H4 (cell line): ENCODE results near the gene THPO. TPM values are rescaled to one million over a fixed set of nuclear protein-coding genes. Genes with fewer than 3 reads are reported as not detected.

Source experiments
- DNase-seq: peaks from one replicate; pipeline ENCODE4 v3.0.0-alpha.2; 2015; ENCODE audit warnings: low spot score
- total RNA-seq: library from RNA; depleted of rRNA; stranded (reverse); fragments of >200 nt; shearing (Covaris generic); gene quantifications from 2 replicates; pipeline ENCODE4 v1.2.3, GENCODE V29; 2014

THPO gene
- total RNA-seq, 1 experiment from 2014 or later: 0.74 TPM

DNA sequence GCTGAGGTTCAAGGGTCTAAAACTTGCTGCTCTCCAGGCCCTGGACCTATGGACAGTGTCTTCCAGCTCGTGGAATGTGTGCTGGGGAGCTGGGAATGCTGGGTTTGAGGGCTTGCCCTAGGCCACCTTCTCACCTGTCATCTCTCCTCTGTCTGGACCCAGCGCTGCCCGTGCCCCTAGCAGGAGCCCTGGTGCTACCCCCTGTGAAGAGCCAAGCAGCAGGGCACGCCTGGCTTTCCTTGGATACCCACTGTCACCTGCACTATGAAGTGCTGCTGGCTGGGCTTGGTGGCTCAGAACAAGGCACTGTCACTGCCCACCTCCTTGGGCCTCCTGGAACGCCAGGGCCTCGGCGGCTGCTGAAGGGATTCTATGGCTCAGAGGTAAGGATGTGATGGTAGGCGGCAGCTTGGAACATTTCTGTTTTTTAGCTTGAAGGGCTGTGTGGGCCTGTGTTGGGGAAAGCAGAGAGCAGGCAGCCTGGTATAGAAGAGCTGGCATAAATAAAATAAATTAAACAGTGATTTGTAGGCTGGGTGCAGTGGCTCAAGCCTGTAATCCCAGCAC lies 6.9 kb upstream of the THPO start:
- no peak for DNase-seq

DNA sequence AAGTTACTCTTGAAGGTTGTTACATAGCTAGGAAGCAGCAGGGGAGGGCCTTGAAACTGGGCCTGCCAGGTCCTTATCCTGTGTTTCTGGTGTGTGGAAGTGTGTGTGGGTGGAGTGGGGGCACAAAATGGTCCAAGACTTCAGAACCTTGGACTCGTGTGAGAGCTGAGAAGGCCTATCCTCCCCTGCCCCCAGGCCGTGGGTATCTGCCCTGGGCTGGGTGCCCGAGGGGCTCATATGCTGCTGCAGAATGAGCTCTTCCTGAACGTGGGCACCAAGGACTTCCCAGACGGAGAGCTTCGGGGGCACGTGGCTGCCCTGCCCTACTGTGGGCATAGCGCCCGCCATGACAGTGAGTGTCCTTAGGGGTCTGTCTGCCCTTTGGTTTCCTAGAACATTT lies 6.3 kb upstream of the THPO start:
- DNase-seq: no peak

DNA sequence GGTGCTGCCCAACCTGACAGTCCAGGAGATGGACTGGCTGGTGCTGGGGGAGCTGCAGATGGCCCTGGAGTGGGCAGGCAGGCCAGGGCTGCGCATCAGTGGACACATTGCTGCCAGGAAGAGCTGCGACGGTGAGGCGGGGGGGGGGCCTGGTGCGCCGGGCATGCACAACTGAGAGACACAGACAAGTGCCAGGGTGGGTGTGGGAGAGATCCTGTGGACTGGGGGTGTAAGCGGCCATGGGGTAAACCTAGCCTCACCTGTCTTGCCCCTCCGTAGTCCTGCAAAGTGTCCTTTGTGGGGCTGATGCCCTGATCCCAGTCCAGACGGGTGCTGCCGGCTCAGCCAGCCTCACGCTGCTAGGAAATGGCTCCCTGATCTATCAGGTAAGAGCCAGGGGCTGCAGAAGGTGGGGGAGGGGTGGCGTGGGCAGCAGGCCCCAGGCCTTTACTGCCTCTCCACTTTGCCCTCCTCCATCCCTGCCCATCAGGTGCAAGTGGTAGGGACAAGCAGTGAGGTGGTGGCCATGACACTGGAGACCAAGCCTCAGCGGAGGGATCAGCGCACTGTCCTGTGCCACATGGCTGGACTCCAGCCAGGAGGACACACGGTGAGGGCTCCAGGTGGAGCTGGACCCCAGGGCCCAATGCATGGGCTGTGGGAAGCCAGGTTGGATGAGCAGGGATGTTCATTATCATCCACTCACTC lies 5.2 kb upstream of the THPO start:
- DNase-seq: no peak

DNA sequence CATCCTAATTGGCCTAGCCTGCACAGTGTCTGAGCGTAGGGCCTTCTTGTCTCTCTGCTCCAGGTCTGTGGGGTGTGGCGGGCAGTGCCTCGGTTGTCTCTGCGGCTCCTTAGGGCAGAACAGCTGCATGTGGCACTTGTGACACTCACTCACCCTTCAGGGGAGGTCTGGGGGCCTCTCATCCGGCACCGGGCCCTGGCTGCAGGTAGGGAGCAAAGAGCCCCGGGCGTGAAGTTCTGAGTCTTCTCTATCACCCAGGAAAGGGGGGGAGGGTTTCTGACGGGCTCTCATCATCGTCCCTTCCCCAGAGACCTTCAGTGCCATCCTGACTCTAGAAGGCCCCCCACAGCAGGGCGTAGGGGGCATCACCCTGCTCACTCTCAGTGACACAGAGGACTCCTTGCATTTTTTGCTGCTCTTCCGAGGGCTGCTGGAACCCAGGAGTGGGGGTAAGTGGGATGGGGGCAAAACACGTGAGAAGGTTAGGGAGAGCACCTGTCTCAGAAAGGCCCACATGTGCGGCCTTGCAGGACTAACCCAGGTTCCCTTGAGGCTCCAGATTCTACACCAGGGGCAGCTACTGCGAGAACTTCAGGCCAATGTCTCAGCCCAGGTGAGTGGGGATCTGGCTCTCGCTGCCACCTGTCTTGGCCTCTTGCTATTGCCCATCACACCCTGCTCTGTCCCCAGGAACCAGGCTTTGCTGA lies 4.5 kb upstream of the THPO start:
- no peak for DNase-seq

DNA sequence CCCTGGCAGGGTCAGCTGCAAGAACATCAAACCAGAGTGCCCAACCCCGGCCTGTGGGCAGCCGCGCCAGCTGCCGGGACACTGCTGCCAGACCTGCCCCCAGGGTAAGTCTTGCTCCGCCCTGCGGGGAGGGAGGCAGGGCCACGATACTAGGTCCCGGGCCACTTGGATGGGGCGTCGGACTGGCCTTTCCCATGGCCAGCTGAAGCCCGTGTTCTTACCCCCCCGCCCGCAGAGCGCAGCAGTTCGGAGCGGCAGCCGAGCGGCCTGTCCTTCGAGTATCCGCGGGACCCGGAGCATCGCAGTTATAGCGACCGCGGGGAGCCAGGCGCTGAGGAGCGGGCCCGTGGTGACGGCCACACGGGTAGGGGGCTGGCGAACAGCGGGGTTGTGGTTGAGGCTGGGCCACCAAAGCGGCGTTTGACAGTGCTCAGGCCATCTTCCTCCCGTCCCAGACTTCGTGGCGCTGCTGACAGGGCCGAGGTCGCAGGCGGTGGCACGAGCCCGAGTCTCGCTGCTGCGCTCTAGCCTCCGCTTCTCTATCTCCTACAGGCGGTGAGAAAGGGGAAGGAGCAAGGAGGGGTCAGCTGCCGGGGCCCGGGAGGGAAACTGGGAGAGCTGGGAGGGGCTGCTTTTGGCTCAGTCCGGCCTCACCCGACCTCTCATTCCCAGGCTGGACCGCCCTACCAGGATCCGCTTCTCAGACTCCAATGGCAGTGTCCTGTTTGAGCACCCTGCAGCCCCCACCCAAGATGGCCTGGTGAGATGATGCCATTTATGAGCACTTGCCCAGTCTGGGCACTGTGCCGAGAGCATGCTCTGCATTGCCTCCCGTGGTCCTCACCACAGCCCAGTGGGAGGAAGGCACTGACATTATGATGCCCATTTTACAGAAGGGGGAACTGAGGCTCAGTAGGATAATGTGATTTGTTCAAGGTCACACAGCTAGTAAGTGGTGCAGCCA lies 3.5 kb upstream of the THPO start:
- no peak for DNase-seq

DNA sequence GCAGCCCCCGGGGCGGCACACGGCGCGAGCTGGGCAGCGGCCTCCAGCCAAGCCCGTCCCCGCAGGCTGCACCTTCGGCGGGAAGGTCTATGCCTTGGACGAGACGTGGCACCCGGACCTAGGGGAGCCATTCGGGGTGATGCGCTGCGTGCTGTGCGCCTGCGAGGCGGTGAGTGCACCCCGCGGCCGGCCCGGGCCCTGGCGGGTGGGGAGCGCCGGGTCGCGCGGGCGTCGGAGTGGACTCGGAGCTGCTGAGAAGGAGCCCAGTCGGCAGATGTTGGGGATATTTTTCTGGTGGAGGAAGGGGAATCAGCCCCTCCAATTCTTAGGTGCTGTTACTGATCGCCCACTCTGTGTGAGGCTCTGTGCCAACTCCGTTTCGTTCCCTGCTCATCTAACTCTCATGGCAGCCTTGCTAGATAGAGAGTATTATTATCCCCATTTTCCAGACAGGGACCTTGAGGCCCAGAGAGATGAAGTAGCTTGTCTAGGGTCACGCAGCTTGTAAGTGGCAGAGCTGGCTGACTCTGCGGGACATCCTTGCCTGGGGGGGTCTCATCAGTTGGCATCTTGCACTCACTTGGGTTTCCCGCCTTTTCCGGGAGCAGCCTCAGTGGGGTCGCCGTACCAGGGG lies 2.7 kb upstream of the THPO start:
- DNase-seq: no peak

DNA sequence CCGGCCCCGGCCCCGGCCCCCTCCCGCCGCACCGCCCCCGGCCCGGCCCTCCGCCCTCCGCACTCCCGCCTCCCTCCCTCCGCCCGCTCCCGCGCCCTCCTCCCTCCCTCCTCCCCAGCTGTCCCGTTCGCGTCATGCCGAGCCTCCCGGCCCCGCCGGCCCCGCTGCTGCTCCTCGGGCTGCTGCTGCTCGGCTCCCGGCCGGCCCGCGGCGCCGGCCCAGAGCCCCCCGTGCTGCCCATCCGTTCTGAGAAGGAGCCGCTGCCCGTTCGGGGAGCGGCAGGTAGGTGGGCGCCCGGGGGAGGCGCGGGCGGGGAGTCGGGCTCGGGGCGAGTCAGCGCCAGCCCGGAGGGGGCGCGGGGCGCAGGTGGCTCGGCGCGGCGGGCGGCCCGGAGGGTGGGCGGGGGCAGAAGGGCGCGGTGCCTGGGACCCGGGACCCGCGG lies 2.2 kb upstream of the THPO start:
- DNase-seq: no peak

DNA sequence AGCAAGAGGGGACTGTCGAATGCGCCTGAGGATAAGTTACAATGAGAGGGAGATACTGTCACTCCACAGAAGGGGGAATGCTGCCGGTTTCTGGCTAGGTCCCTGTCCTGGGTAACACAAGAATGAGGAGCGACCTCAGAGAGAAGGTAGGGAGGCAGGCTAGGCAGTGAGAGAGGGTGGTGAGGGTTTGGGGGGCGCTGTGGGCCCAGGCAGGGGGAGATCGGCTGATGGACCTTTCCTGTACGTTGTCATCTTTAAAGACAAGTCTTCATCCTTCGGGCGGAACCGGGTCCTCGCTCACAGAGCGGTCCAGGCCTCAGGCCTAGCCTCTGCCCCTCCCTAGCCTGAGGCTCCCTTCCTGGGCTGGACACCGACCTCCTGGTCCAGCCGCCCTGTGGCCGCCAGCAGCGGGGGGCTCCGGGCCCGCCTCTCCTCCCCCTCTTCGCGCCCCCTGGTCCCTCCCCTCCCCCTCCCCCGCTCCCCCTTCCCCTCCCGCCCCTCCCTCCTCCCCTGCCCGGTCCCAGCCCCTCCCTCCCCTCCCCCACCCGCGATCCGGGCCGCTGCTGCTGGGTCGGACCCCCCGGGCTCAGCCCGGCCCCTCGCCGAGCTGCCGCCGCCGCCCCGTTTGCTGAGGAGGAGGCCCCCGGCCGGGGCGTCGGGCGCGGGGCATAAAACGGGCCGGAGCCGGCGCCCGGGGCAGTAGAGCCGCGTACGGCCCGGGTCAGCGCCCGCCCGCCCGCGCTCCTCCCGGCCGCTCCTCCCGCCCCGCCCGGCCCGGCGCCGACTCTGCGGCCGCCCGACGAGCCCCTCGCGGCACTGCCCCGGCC lies 1.6 kb upstream of the THPO start, which contains the start of gene CHRD:
Gene CHRD (plus strand): TSS at position 697 of the 827 bp plus-strand sequence. CDS start 265 bp downstream, outside the sequence.
- no peak for DNase-seq

DNA sequence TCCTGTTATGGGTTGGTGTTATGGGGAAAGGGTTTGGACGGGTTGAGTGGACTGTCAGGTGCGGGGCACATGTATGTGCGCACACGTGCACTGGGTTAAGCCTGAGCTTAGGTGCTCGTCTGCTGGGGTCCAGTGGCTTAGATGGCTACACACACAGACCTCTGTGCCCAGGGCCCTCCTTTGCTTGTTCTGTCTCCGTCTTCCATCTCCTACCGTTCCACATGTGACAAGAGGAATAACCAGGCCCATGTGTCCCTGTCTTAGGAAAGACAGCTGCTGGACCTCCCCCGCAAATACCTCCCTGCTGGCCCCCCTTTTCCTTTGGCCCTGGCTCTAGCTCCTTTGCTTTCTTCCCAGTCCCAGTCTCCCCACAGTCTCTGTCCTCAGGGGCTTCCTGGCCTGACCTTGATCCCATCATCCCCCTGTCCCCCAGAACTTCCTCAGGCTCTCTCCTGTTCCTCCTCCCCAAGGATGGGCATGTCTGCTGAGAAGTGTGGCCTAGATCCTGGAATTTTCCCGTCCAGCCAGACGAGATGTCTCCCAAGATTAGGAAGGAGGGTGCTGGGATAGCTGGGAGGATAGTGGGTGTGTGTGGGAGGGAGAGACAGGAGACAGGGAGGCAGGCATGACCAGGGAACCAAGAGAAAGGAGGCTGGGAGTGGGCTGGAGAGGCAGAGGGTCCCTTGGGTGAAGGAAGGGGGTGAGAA lies 797 bp upstream of the THPO start:
- DNase-seq: no peak

DNA sequence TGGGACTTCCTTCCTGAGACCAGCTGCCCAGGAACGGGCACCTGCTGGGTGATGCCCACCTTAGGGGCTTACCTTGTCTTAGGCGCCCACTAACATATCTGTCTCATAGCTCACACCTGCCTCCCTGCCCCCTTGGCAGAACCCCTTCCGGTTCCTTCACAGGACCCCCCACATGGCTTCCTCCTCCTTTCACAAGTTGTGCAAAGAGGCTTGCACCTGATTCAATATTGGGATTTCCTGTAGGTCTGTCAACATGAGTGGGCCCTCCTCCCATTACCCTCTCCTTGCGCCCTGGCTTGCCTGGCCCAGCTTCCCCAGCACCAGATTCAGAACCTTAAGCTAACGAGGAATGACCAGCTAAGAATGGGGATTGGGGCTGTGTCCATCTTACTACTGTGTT lies 633 bp downstream of the THPO start:
- DNase-seq: no peak

DNA sequence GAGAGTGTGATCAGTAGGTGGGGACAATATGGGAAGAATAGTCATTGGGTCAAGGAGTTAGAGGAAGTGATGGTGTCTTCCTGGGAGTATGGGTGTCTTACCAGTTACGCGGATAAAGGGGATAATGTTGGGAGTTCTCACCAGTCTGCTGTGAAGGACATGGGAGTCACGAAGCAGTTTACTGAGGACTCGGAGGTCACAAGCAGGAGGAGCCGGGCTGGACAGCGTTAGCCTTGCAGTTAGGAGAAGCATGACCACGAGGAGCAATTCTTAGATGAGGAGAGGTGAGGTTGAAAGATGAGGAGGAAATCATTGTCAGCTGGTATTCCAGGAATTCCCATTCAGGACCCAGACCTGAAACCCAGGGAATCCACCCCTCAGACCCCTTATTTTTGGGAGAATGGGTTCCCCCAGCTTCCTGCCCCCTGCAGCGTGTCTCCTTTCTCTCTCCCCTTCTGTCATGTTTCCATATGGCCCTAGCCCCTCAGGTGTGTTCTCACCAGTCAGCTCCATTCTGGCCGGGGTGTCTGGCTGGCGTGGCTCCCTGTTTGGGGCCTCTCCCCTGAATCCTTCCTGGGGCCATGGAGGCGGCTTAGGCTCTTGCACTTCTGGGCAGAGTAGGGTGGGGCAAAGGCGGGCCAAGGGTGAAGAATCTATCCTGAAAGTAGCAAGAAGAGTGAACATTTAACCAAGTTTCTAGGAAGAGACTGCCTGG lies 2.1 kb downstream of the THPO start:
- no peak for DNase-seq

DNA sequence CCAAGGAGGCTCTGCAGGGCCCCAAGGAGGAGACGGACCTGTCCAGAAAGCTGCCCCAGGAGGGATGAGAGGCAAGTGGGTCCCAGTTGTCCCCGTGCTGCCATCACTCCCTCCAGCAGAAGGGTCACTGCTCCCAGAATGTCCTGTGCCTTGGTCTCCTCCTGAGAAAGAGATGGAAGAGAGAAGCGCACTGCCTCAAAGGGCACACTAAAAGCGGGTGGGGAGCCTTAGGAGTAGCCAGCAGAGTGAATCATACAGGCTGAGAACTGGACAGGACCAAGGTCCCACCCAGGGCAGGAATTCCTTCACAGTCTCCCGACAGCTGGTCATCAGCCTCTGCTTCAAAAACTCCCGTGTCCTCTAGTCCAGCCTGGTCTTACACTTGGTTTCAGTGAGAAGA lies 4.6 kb downstream of the THPO start:
- DNase-seq: no peak

DNA sequence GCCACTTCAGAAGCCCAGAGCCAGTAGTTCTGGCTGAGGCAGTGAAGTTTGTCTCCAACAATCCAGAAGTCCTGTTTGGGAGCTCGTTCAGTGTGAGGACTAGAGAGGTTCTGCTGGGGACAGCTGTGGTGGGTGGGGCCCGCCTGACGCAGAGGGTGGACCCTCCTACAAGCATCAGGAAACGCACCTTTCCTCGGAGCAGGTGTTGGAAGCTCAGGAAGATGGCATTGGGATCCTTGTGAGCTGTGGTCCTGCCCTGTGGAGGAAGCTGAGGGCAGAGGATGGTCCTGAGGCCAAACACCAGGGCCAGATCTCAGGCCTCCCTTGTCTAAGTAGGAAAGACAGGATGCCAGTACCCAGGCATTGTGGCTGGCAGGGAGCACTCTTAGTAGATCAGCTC lies 5.1 kb downstream of the THPO start:
- no peak for DNase-seq

DNA sequence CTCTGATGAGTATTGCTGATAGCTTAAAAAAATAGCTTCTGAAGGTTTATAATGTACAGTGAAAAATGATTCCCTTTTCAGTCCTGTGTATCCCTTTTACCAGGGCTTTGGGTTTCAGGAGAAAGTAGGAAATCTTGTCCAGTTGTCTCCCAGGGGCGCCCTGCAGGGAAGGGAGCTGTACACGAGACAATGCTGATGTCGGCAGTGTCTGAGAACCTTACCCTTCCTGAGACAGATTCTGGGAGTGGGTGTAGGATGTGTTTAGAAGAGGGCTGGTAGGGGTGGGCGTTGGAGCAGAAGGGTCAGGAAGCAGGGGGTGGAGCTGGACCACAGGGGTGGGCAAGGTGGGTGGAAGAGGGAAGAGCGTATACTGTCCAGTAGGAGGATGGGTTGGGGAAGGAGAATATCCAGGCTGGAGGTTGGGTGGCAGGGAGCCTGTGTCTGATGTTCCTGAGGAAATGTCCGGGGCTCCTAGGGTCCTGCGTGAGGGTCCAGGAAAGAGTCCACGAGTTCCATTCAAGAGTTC lies 5.6 kb downstream of the THPO start:
- DNase-seq: no peak

DNA sequence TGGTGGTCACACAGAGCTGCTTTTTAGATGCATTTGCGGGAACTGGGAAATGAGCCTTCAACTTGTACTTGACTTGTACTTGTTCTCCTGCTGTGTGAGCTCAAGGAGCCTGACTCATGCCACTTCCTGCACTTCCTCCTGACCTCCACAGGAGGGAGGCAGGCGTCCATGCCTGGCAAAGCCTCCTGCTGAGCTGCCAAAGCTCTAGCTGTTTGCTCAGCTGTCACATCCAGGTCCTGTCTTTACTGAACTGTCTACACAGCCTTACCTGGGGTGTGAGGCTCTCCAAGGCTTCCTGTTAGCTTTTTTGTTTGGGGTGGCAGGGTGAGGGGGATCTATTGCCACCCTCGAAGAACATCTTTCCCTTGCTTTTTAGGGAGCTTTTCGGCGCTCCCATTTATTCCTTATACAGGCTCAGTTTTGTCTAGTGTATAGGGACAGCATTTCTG lies 6.4 kb downstream of the THPO start:
- DNase-seq: peak; percentile 92

DNA sequence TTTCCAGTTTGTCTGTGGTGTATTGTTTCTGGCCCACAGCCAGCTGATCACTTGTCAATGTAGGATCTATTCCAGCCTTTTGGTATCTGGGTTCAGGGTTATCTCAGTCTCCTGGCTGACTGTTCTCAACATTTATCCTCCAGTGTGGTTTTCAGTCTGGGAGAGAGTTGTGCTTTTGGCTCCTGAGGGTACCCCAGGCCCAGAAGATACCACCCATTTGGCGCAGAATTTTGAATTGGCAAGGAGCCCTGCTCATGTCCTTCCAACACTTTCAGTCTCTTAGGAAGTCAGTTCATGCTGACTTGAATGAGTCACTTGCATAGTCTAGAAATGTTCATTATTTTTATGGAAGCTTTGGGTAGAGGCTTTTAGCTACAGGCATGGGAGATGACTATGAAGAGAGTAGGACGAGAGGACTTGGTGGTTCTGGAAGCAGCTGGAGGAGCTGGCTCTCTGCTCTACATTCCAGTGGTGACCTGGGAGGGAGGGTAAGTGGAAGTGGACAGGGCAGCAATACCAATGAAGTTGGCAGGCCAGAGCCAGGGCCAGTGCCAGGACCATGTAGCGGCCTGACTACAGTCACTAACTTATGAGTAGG lies 9.3 kb downstream of the THPO start:
- no peak for DNase-seq

DNA sequence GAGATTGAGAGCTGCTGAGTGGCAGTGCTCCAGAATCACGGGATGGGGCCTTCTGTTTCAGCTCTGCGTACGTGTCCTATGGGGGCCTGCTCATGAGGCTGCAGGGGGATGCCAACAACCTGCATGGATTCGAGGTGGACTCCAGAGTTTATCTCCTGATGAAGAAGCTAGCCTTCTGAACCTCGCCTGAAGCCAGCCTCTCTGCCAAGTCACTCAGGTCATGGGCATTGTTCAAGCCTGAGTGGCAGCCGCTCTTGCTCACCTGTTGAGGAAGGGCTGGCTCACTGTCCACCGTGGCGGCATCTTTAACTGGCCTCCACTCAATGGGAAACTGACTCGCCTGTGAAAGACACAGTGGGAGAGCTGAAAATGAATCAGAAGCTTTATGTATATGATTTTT lies 9.9 kb downstream of the THPO start:
- DNase-seq: no peak

DNA sequence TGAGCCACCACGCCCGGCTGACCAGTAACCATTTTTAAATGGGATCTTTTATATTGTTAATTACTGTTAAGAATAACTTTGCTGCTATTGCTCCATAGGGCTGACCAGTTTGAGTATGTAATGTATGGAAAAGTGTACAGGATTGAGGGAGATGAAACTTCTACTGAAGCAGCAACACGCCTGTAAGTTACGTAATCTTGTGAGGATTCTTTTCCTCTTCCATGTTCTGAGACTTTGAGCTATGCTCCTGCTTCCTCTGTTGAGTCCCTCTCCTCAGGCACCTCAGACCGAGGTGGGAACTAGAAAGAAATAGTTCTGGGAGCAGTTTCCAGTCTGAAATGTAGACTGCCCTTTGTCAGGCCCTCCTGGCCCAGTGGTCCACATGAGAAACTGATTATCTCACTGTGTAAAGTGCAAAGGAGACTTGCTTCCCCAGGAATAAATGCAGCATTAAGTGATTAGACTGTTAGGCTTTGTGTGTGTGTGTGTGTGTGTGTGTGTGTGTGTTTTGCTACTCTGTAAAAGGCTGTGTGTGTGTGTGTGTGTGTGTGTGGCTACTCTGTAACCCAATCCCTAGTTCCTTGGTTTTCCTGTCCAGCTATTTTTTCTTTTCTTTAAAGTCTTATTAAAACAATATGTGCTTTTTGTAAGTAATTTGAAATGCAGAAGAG lies 11.3 kb downstream of the THPO start:
- DNase-seq: no peak
